Dermis blood vessel endothelial cell (primary cell): ENCODE results near the gene SPDYA. TPM values are rescaled to one million over a fixed set of nuclear protein-coding genes. Genes with fewer than 3 reads are reported as not detected.
A peak's percentile ranks its signal among the peaks of the same experiment; 100 is the strongest.
"Not testable (repeated sequence)": the region's sequence is repeated elsewhere in the genome, so short reads cannot be mapped to it uniquely, and the experiment has no call there.

Experiments used
- DNase-seq: peaks from one replicate; pipeline ENCODE4 v3.0.0; 2010
- total RNA-seq: library from RNA; depleted of rRNA; stranded (reverse); fragments of >200 nt; gene quantifications from 2 replicates; pipeline ENCODE4 v1.2.3, GENCODE V29; 2014

The SPDYA gene
- total RNA-seq: 0.34 and 0.56 TPM in 2 replicates

DNA sequence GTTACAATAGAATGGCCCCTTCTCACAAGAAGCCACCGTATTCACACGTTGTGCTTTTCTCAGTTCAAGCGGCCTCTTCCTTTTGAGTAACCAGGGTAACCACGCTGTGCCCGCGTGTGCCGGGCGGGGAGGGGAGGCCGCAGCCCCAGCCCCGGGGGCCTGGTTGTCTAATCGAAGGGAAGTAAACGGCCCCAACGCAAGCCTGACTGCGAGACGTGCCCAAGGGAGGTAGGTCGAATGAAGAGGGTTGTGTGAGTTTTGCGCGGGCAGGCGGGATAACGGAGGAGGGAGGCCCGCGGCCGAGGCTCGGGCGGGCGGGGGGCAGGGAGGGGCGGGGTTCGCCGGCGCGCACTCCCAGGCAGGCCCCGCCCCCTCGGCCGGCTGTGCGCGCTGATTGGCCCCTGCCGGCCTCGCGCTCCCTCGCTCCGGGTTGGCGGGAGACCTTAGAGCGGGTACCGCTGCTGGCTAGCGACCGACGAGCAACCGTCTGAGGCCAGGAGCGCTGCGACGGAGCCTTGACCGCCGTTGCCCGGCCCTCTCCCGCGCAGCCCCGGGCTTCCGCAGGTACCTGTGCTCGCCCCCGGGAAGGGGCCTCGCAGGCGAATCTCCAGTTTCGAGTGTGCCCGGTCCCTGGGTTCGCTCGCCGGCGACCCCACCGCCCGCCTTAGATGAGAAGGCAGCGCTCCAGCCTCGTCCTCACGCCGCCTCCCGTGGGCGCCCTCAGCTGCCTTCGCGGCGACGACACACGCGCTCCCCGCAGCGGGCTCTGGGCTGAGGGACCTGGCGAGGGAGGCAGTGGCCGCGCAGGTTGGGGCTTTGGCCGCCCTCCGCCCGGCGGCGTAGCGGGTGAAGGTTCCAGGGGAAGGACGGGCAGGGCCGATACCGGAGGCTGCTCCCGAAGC, at the start of gene SPDYA:
Gene SPDYA, plus strand, starts transcription at position 451 of the 902 bp plus-strand sequence. CDS start 5,181 bp downstream, outside the sequence.
- DNase-seq: peak; percentile 79

DNA sequence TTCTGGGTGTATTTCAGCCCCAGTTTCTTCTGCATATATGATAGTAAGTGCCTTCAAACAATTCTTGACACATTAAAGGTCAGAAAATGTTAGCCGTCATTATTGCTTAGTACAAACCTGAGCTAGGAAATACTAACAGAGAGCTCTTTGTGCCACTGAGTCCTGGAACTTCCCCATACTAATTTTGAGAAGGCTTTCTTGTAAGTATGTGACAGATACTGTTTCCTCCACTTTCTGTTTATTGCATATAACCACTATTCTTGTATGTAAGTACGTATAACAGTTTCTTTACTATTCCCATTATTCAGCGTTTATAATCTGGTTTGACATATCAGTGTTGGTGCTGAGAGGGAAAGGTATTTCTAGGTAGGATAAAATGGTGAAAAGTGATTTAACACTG, 49.2 kb upstream of the SPDYA start:
- DNase-seq: no peak

DNA sequence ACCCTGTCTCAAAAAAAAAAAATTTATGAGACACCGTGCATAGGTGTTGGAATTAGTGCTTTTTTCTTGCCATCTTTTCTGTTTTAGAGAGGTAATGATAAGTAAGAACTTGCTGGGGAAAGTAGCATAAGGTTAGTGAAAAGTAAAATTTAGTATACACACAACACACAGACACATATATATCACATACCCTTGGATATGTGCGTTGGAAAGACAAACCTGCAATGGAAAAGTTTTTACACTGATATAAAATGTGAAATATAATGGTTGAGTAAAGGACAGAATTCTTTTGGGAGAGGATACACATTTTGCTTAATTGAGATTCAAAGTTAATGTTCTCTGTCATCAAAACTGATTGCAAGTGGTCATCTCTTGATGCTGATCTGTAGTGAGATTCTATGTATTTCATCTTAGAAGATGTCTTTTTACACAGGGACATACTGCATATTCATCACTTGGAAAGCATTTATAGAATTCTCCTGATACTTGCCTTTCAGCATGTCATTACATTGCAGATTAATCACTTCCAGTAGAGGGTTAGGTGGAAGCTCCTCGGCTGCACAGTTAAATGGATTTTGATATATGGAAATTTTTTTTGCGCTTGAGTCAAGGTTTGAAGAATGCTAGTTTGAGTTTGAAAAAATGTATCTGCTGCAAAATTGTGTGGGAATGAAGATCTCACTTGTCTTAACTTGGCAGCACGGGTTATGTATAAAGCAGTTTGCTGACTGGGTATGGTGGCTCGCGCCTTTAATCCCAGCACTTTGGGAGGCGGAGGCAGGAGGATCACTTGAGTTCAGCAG, 45.5 kb upstream of the SPDYA start:
- DNase-seq: no peak

- DNase-seq: no peak
Observed at GRCh38 chr2:28766070-28766469, 44.6 kb upstream of the SPDYA start.

GRCh38 chr2:28767337-28767736, 43.3 kb upstream of the SPDYA start:
- DNase-seq: no peak

DNA sequence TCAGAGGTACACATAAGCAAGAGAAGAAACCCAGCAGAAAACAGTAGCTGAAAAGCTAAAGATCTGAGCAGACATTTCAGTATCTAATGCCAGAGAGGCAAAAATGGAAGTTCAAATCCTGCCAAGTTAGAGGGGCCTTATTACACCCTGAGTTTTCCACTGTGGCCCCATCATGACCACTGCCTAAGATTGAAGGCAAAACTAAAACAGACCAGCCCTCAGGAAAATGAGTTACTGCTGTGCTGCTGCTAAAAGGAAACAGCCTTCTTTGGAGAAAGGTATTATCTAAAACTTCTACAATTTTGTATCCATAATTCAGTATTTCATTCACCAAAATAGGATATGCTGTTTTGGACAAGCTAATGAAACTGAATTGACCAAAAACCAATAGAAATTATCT, 42.2 kb upstream of the SPDYA start:
- DNase-seq: no peak

DNA sequence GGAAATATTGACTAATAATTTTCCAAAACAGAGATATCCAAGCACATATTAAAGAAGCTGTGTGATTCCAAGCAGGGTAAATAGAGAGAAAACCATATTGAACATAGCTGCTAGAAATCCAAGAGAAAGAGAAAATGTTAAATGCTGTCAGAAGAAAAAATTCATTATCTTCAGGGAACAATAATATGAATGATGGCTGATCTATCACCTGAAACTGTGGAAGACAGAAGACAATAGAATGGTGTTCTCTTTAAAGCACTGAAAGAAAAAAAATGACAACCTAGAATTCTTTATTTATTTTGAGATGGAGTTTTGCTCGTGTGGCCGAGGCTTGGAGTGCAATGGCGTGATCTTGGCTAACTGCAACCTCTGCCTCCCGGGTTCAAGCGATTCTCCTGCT, 41.7 kb upstream of the SPDYA start:
- DNase-seq: no peak

DNA sequence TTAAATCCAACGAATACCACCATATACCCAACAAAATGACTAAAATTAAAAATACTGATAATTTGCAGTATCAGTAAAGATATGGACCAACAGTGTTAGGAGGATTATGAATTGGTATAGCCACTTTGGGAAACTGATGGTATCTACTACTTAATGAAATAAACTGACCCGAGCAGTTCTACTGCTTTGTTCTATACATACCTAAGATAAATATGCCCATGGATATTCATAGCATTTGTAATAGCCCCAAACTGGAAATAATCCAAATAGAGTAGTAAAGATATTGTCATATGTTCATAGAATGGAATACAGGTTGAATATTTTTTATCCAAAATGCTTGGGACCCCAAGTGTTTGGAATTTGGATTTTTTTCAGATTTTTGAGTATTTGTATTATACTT, 38.3 kb upstream of the SPDYA start:
- DNase-seq: no peak

DNA sequence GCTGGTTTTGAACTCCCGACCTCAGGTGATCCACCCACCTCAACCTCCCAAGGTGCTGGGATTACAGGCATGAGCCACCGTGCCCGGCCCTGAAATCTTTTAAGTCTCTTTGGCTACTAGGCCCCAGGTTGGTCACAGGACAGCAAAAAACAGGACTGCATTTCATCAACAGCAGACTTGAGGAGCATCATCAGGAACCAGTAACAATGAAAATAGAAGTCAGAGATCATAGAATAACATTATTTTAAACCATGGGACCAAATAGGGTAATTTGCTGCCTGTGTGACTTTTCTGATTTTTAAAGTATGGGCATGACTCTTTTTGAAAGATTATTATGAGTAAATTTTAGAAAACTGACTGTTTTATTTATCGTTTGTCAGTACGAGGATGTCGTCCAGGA, 34.2 kb upstream of the SPDYA start:
- DNase-seq: no peak

GRCh38 chr2:28778392-28778791, 32.2 kb upstream of the SPDYA start:
- no peak for DNase-seq

GRCh38 chr2:28779001-28779400, 31.6 kb upstream of the SPDYA start:
- no peak for DNase-seq

GRCh38 chr2:28780496-28780895, 30.1 kb upstream of the SPDYA start:
- DNase-seq: no peak

- DNase-seq: no peak
Observed at GRCh38 chr2:28782423-28782822, 28.2 kb upstream of the SPDYA start.

- DNase-seq: not testable (repeated sequence)
Observed at GRCh38 chr2:28784570-28784969, 26.1 kb upstream of the SPDYA start.

- no peak for DNase-seq
Observed at GRCh38 chr2:28796620-28797019, 14.0 kb upstream of the SPDYA start.

- DNase-seq: no peak
Observed at GRCh38 chr2:28801726-28802125, 8.9 kb upstream of the SPDYA start.

- DNase-seq: no peak
Observed at GRCh38 chr2:28802975-28803429, 7.6 kb upstream of the SPDYA start.

GRCh38 chr2:28809927-28810326, 707 bp upstream of the SPDYA start:
- no peak for DNase-seq

GRCh38 chr2:28818053-28818452, 7.4 kb downstream of the SPDYA start:
- DNase-seq: no peak

DNA sequence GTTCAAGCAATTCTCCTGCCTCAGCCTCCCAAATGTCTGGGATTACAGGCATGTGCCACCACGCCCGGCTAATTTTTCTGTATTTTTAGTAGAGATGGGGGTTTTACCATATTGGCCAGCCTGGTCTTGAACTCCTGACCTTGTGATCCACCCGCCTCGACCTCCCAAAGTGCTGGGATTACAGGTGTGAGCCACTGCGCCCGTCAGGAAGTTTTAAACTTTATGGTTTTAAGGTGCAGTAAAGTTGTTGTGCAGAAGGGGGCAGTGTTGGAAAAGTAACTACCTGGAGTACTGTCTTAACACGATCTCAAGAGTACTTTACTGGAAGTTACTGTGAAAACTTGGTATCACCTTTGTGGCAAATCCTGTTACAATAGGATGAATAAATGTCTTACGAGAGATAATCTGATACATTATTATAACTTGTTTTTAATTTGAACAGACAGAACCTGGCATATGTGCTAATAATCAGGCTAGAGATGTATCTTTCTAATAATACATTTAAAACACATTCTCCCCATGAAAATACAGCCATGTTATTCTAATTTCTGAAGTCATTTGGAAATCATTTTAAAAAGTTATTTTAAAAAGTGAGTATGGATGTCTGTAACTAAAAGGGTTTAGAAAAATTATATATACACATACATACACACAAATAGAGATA, 10.8 kb downstream of the SPDYA start:
- peak; percentile 81 for DNase-seq

- no peak for DNase-seq
Observed at GRCh38 chr2:28822036-28822435, 11.4 kb downstream of the SPDYA start.

DNA sequence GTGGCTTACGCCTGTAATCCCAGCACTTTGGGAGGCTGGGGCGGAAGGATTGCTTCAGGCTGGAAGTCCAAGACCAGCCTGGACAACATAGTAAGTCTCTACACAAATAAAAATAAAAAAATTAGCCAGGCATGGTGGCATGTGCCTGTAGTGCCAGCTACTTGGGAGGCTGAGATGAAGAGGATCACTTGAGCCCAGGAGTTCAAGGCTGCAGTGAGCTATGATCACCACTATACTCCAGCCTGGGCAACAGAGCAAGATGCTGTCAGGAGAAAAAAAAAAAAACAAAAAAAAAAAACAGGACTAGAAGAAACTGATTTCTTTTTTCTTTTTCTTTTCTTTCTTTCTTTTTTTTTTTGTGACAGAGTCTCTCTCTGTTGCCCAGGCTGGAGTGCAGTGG, 13.6 kb downstream of the SPDYA start:
- no peak for DNase-seq

DNA sequence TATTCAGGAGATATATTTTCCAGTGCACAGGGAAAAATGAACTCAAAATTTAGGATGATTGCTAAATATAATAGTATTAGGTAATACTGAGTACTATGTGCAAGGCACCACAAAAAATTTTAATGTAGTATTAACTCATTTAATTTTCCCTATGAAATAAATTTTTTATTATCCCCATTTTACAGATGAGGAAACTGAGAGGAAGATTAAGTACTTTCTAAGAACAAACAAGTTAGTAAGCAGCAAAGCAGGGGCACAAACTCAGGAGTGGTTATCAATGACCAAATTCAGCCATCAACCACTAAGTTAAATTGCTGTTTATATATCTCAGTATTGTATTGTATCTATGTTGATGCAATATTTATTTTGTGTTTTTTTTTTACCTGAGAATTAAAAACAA, 14.2 kb downstream of the SPDYA start:
- no peak for DNase-seq
